MM.1S (cell line): ENCODE data around the gene ARHGAP4.

ENCODE experiments used
- DNase-seq: peaks from one replicate; pipeline ENCODE4 v3.0.0-alpha.2; 2015
- H2AFZ ChIP-seq: fragments of 300-600 bp; sonication (generic); 2 replicates; pipeline ENCODE4 v1.6.0; 2016; ENCODE audit warnings: antibody characterized with exemption, low read length
- H3F3A ChIP-seq: fragments of 300-600 bp; sonication (generic); 2 replicates; pipeline ENCODE4 v1.6.1; 2016; ENCODE audit warnings: mild to moderate bottlenecking, antibody characterized with exemption, low read length, moderate library complexity, mixed read lengths; ENCODE audit not compliant: insufficient read depth
- H3K27ac ChIP-seq: fragments of 300-600 bp; sonication (generic); 2 replicates; pipeline ENCODE4 v1.5.1; 2016; ENCODE audit warnings: mild to moderate bottlenecking, low read length
- H3K27me3 ChIP-seq: fragments of 300-600 bp; sonication (generic); replicated peaks from 2 replicates; pipeline ENCODE4 v1.6.0; 2016; ENCODE audit warnings: low read length; ENCODE audit not compliant: insufficient read depth
- H3K36me3 ChIP-seq: fragments of 300-600 bp; sonication (generic); replicated peaks from 2 replicates; pipeline ENCODE4 v1.6.1; 2016; ENCODE audit warnings: mild to moderate bottlenecking, low read length, mixed read lengths; ENCODE audit not compliant: insufficient read depth
- H3K4me1 ChIP-seq: fragments of 300-600 bp; sonication (generic); 2 replicates; pipeline ENCODE4 v1.6.1; 2016; ENCODE audit warnings: low read length, mixed read lengths
- H3K4me2 ChIP-seq: fragments of 300-600 bp; sonication (generic); 2 replicates; pipeline ENCODE4 v1.6.0; 2016; ENCODE audit warnings: low read depth, low read length
- H3K4me3 ChIP-seq: fragments of 300-600 bp; sonication (generic); 2 replicates; pipeline ENCODE4 v1.5.1; 2016; ENCODE audit warnings: low read length, mixed read lengths
- H3K79me2 ChIP-seq: fragments of 300-600 bp; sonication (generic); 2 replicates; pipeline ENCODE4 v1.6.1; 2016; ENCODE audit warnings: mixed run types, low read length, mixed read lengths
- H3K9ac ChIP-seq: fragments of 300-600 bp; sonication (generic); 2 replicates; pipeline ENCODE4 v1.6.1; 2016; ENCODE audit warnings: low read length, mixed read lengths
- H3K9me2 ChIP-seq: fragments of 300-600 bp; sonication (generic); replicated peaks from 2 replicates; pipeline ENCODE4 v1.6.1; 2016; ENCODE audit warnings: mild to moderate bottlenecking, low read length, mixed read lengths; ENCODE audit not compliant: insufficient read depth
- H3K9me3 ChIP-seq: fragments of 300-600 bp; sonication (generic); replicated peaks from 2 replicates; pipeline ENCODE4 v1.6.1; 2016; ENCODE audit warnings: mild to moderate bottlenecking, low read length, mixed read lengths; ENCODE audit not compliant: insufficient read depth
- H4K20me1 ChIP-seq: fragments of 300-600 bp; sonication (generic); 2 replicates; pipeline ENCODE4 v1.6.1; 2016; ENCODE audit warnings: mild to moderate bottlenecking, low read length, moderate library complexity, mixed read lengths; ENCODE audit not compliant: insufficient read depth
- EZH2 ChIP-seq: fragments of 300-600 bp; sonication (generic); optimal IDR thresholded peaks from 2 replicates; pipeline ENCODE3; 2017; ENCODE audit warnings: low read depth, mild to moderate bottlenecking, antibody characterized with exemption, low read length, mixed read lengths
- EZH2phosphoT487 ChIP-seq: fragments of 300-600 bp; sonication (generic); IDR thresholded peaks from 2 replicates; pipeline ENCODE4 v1.6.1; 2018; ENCODE audit warnings: antibody characterized with exemption, low read length
- TF ChIP-seq, protein P1 (sequence below): fragments of 300-600 bp; sonication (generic); IDR thresholded peaks from 2 replicates; pipeline ENCODE4 v1.5.1; 2016; ENCODE audit warnings: antibody characterized with exemption, low read length, mixed read lengths

The ARHGAP4 gene

DNA sequence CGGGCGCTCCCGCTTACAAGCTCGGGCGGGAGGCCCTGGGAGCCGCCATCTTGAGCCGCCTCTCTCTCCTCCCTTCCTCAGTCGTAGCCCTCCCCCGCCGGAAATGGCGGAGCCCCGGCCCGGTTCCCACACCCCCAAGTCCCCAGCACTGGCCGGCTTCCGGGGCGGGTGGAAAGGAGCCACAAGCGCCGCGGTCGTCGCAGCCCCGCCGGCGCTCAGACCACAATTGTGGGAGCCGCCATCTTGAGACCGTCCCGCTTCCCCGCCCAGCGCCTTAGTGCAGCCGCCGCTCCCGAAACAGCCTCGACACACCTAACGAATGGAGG lies 45.0 kb upstream of the ARHGAP4 start:
- H3K27me3 ChIP-seq = no peaks in the 10 kb centered on the region
- peaks cover 36% of the 10 kb centered on the region for H3F3A ChIP-seq
- peak; percentile 85 for DNase-seq
- H3K9ac ChIP-seq = peak overlapping the region; percentile 100
- no peaks in the 10 kb centered on the region for H3K9me3 ChIP-seq
- no peaks in the 10 kb centered on the region for H3K36me3 ChIP-seq
- peak overlapping the region; percentile 94 for H3K4me3 ChIP-seq
- TF ChIP-seq EZH2phosphoT487 (no peak), EZH2 (no peak)
- TF ChIP-seq, protein P1, sequence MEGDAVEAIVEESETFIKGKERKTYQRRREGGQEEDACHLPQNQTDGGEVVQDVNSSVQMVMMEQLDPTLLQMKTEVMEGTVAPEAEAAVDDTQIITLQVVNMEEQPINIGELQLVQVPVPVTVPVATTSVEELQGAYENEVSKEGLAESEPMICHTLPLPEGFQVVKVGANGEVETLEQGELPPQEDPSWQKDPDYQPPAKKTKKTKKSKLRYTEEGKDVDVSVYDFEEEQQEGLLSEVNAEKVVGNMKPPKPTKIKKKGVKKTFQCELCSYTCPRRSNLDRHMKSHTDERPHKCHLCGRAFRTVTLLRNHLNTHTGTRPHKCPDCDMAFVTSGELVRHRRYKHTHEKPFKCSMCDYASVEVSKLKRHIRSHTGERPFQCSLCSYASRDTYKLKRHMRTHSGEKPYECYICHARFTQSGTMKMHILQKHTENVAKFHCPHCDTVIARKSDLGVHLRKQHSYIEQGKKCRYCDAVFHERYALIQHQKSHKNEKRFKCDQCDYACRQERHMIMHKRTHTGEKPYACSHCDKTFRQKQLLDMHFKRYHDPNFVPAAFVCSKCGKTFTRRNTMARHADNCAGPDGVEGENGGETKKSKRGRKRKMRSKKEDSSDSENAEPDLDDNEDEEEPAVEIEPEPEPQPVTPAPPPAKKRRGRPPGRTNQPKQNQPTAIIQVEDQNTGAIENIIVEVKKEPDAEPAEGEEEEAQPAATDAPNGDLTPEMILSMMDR = no peak
- peaks cover 21% of the 10 kb centered on the region for H3K4me1 ChIP-seq
- H3K27ac ChIP-seq = peak overlapping the region; percentile 99
- H3K9me2 ChIP-seq = no peaks in the 10 kb centered on the region
- H4K20me1 ChIP-seq = peaks cover 16% of the 10 kb centered on the region; the same call in 1 of the 2 replicates
- peaks cover 64% of the 10 kb centered on the region for H3K79me2 ChIP-seq
- H2AFZ ChIP-seq = no peak overlapping the region
- peak overlapping the region; percentile 65; the same call in 1 of the 2 replicates for H3K4me2 ChIP-seq

DNA sequence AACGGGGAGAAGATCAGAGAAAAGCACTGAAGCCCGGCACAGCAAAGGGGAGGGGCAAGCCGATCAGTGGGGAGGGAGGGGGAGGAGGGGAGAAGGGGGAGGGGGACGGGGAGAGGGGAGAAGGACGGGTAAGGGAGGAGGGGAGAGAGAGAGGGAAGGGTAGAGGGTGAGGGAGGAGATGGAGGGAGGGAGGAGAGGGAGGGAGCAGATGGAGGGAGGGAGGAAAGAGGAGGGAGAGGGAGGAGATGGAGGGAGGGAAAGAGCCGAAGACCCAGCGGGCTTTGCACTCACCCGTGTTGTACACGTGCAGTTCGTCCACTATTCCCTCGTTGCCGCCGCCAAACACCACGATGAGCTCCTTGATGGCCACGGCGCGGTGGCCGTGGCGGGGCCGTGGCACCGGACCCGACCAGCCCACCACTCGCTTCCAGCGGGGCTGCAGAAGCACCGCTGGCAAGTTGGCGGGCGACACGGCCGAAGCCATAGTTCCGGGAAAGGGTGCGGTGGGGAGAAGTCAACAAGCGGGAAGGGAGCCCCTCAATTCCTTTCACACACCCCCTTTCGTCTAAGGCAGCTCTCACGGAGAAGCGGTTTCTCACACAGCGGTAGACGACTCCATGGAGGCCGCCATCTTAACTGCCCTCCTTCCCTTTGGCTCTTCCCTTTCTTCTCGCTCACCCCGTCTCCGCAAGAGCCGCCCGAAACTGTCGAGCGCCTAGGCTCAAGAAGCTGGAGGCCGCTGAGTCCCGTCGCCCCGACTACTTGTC lies 44.5 kb upstream of the ARHGAP4 start:
- Histone ChIP-seq H3K4me2 (peak overlapping the region; percentile 55), H3K79me2 (peaks cover 69% of the 10 kb centered on the region), H3K4me3 (peak overlapping the region; percentile 94), H3K36me3 (no peaks in the 10 kb centered on the region), H3K27me3 (no peaks in the 10 kb centered on the region), H3K9me3 (no peaks in the 10 kb centered on the region), H4K20me1 (peaks cover 19% of the 10 kb centered on the region; the same call in 1 of the 2 replicates), H3F3A (peaks cover 36% of the 10 kb centered on the region), H3K9me2 (no peaks in the 10 kb centered on the region), H3K27ac (peak overlapping the region; percentile 99), H3K9ac (peak overlapping the region; percentile 100), H3K4me1 (peaks cover 21% of the 10 kb centered on the region), H2AFZ (no peak overlapping the region)
- TF ChIP-seq EZH2 (no peak), EZH2phosphoT487 (no peak)
- TF ChIP-seq, protein P1 = no peak
- peak; percentile 37 for DNase-seq

DNA sequence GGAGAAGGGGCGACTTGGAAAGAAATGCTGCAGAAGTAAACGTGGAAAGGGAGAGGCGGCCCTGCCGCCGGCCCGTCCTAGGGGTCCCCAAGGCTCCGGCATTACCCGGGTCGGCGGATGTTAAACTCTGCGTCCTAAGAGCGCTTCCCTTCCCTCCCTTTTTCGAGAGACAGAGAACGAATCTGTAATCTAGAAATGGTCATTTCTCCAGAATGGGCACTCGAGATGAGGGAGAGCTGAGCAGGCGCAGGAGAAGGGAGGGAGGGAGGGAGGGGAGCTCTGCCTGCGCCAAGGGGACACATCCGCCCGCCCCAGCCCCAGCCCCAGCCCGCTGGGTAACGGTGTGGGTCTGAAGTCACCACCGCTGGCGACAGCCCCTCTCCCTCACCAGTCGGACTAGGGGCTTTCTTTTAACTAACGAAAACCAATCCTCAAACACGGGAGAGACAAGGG lies 43.9 kb upstream of the ARHGAP4 start:
- H3K4me2 ChIP-seq = peak overlapping the region; percentile 88
- H3K9ac ChIP-seq = peak overlapping the region; percentile 60; the same call in 1 of the 2 replicates

More for the DNA sequence above, 43.9 kb upstream of the ARHGAP4 start:
- no peak overlapping the region for H2AFZ ChIP-seq
- DNase-seq = no peak
- H3F3A ChIP-seq = peaks cover 36% of the 10 kb centered on the region
- no peaks in the 10 kb centered on the region for H3K27me3 ChIP-seq
- H3K4me3 ChIP-seq = peak overlapping the region; percentile 94
- H3K27ac ChIP-seq = peak overlapping the region; percentile 69; the same call in 1 of the 2 replicates
- peaks cover 21% of the 10 kb centered on the region for H3K4me1 ChIP-seq
- H3K79me2 ChIP-seq = peaks cover 75% of the 10 kb centered on the region
- H4K20me1 ChIP-seq = peaks cover 23% of the 10 kb centered on the region
- no peaks in the 10 kb centered on the region for H3K9me3 ChIP-seq
- H3K36me3 ChIP-seq = no peaks in the 10 kb centered on the region
- H3K9me2 ChIP-seq = no peaks in the 10 kb centered on the region
- TF ChIP-seq EZH2 = no peak
- TF ChIP-seq EZH2phosphoT487 = no peak
- TF ChIP-seq, protein P1 = no peak
